HepG2 (cell line): ENCODE results near the gene COX10.

Experiments
- ATRX ChIP-seq: sonication (generic); formaldehyde crosslinking; IDR thresholded peaks from 2 replicates; pipeline ENCODE4 v1.4.0; 2020; ENCODE audit warnings: missing genetic modification reagents, borderline replicate concordance
- JUNB ChIP-seq: sonication (generic); formaldehyde crosslinking; IDR thresholded peaks from 2 replicates; pipeline ENCODE4 v1.8.0; 2022; ENCODE audit warnings: missing genetic modification reagents, mild to moderate bottlenecking, borderline replicate concordance
- TAF1 ChIP-seq: sonication (generic); formaldehyde crosslinking; IDR thresholded peaks from 2 replicates; pipeline ENCODE4 v1.4.0; 2020; ENCODE audit warnings: missing genetic modification reagents
- ZNF629 ChIP-seq: sonication (generic); formaldehyde crosslinking; conservative IDR thresholded peaks from 2 replicates; pipeline ENCODE4 v1.5.0; 2020; ENCODE audit warnings: missing genetic modification reagents
- ZSCAN31 ChIP-seq: sonication (generic); formaldehyde crosslinking; IDR thresholded peaks from 2 replicates; pipeline ENCODE4 v1.5.0; 2020; ENCODE audit warnings: low read depth, mild to moderate bottlenecking, missing genetic modification reagents

- TF ChIP-seq JUNB (no peak), ATRX (no peak), ZNF629 (CRISPR knock-in tag) (no peak), ZSCAN31 (CRISPR knock-in tag) (no peak), TAF1 (CRISPR knock-in tag) (no peak)
Measured at GRCh38 chr17:14052886-14053615, 16.3 kb upstream of the COX10 start.
